Limb (tissue), 2 donors: ENCODE measurements around the gene DPF3.

Experiments used
- DNase-seq, 2 donors: peaks; one replicate each; pipeline ENCODE4 v3.0.0-alpha.2; 2016; ENCODE audit errors: extremely low spot score in 2 of 2

The DPF3 gene

DNA sequence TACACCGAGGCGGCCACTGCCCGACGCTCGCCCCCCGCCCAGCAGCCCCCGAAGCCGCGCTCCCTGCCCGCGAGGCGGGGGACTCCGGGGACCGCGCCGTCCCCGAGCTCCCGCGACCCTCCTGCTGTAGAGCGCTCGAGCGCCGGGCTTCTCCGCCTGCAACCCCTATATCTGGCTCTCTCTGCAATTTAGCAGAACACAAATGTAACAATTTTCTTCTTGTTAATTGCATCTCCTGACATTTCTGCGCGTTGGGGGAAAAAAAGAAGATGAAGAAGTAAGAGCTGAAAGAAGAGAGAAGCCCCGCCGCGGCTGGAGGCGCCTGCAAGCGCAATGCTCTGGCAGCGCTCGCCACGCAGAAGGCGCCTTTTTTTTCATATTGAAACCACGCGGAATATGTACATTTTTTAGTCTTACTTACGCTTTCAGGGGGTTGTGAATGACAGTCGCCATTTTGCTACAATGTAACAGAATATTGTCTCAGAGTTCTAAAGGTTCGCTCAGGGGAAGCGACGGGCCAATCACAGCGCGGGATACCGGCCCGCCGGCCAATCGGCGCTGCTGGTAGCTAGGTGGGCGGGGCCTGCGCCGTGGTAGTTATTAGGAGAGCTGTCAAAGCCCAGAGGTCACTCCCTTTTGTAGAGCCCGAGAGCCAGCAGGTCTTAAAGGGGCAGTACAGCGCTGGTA, at the start of gene DPF3:
Gene DPF3, minus strand, starts transcription at position 466 of the 687 bp plus-strand sequence. Its CDS starts 13 bp downstream, at position 453.
- DNase-seq: peak; percentile 95

DNA sequence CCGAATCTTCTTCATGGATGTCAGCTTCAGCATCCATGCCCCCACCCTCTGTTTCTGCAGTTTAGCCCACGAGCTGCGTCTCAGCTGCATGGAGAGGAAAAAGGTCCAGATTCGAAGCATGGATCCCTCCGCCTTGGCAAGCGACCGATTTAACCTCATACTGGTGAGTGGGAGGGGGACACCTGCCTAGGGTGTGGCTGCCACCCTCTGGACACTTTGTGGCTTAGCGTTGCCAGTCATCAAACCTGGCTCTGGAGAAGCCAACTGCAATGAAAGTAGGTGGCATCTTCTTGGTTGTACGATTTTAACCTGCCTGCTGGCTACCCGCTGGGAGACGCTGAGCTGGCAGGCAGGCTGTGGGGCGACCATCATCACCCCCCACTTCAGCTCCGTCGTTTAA, 49.0 kb upstream of the DPF3 start:
- DNase-seq: no peak

- DNase-seq: no peak
These were observed 47.5 kb upstream of the DPF3 start for GRCh38 chr14:72941286-72941985.

GRCh38 chr14:72939630-72940029, 45.7 kb upstream of the DPF3 start:
- DNase-seq: no peak

- no peak for DNase-seq
These were observed 39.0 kb upstream of the DPF3 start for GRCh38 chr14:72932893-72933292.

GRCh38 chr14:72929316-72930080, 35.6 kb upstream of the DPF3 start:
- no peak for DNase-seq

GRCh38 chr14:72928872-72929271, 35.0 kb upstream of the DPF3 start:
- no peak for DNase-seq

GRCh38 chr14:72926292-72927028, 32.6 kb upstream of the DPF3 start, which contains the start of gene DCAF4:
Gene DCAF4, plus strand, starts transcription at chr14:72926464. Its CDS starts 11,515 bp downstream, at chr14:72937979.
- peak; percentile 95 to 98 for DNase-seq

DNA sequence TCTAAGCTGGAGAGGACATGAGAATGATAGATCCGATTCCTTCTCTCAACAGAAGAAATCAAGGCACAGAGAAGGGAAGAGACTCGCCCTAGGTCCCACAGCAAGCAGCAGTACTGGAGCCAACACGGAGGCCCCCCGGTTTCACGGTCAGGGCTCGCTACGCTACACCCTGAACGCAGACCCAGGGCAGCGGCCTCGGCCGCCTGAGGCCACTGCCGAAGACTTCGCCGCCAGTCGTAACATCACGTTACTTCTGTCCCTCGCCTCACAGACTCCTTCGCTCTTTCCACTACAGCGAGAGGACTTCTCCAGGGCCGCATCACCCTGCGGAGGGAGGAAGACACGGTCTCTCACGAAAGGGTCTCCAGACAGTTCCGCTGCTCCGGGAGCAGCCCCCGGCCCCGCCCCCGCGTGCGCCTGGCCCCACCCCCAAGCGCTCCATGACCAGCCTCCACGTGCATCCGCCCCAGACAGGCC, 32.0 kb upstream of the DPF3 start:
- DNase-seq: no peak

GRCh38 chr14:72925171-72925759, 31.4 kb upstream of the DPF3 start:
- DNase-seq: peak in 1 of 2 donors; percentile 53

DNA sequence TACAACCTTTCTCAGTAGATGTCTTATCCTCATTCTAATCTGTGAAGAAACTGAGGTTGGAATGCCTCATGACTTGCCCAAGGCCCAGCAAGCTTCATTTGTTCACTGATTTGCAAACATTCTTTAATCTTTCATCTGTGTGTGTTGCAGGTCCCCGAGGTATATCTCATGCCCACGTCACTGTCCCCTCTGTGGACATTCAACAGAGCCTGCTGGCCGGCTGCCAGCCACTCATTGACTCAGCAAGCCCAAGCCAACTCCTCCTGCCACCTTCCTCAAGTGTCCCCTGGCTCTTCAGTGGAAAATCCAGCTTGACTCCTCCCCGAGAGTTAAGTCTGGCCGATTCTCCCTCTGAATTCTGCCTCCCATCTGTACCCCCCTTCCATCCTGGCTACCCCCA, 30.4 kb upstream of the DPF3 start:
- DNase-seq: no peak

GRCh38 chr14:72921396-72921795, 27.5 kb upstream of the DPF3 start:
- no peak for DNase-seq

GRCh38 chr14:72920008-72920407, 26.1 kb upstream of the DPF3 start:
- no peak for DNase-seq

DNA sequence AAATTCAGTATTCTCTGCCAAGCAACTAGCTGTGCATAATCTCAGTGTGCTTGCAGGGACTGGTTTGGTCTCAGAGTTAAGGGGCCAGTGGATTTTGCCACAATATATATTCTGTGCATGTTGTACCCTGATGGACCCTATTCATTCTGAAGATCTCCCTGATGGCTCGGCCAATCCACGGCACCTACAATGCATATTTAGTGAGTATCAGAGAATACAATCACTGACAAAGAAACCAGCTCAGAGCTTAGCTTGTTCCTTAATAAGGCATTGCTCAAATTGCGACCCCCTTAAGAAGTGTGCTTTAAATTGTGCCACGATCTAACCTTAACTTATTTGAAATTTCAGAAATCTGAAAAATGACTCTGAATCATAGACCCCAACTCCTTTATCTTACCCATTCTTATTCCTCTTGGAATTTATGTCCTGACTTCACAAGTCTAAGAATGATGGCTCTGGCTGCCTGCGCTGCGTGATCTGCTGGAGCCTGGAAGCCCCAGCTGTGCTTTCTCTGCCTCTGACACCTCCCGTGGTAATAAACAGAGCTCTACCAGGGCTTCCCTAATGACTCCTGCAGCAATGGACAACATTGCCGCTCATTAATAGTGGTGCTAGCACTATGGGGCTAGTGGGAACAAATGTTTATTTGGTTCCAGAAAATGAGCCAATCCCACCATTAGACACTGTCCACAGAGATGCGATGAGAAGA, 23.3 kb upstream of the DPF3 start:
- no peak for DNase-seq

DNA sequence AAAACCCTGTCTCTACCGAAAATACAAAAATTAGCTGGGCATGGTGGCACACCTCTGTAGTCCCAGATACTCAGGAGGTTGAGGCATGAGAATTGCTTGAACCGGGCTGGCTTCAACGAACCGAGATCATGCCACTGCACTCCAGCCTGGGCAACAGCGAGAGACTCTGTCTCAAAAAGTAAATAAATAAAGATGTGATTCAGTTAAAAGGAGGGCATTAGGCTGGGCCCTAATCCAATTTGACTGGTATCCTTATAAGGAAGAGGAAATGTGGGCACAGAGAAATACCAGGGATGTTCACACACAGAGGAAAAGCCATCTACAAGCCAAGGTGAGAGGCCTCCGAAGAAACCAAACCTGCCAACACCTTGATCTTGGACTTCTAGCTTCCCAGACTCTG, 22.3 kb upstream of the DPF3 start:
- DNase-seq: no peak

- DNase-seq: no peak
These were observed 19.9 kb upstream of the DPF3 start for GRCh38 chr14:72913809-72914208.

DNA sequence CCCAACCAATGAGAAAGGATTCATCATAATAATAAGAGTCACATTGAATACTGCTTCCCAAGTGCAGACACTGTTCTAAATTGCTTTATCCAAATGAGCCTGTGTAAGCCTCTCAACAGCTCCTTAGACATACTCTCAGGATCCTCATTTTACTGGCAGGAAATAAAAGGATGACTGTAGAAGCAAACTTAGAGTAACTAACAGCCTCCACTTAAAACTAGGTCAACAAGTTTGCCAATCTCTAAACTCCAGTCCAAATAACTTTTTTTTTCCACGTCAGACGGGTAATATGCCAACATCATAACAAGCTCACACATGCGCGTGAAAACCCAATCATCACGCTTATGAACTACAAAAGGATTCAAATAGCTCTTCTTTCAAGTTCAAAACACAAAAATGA, 15.3 kb upstream of the DPF3 start:
- DNase-seq: no peak

- no peak for DNase-seq
These were observed 14.0 kb upstream of the DPF3 start for GRCh38 chr14:72907886-72908285.

DNA sequence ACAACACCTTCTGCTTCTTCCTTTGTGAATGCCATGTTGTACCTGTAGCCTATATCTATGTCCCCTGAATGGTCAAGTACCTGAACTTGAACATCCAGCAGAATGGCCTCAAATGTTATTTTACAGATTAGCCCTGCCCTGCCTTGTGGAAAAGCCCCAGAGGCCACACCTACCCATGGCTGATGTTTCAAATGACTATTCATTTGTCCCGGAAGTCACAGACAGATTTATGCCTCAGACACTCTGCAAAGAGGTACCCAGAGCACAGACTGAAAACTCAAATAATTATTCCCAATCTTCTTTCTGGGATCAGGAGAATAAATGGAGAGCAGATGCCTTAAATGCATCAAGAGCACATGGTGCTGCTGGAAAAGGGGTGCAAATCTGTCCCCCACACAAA, 13.0 kb upstream of the DPF3 start:
- no peak for DNase-seq

DNA sequence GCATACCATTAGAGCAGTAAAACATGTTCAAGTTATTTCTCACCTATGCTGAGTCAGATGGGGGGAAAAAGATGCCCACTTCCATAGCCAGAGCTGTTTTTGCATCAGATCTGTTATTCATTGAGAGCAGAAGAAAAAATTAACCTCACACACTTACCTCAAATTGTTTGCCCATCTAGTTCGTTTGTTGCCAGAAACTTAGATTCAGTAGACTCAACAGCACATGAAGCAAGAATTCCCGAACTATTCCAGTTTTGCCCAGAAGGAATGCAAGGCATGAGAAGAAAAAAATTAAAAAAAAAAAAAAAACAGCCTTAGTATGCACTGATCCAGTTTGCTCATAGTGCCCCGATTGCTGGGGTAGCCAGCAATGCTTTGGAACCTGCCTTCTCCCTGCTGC, 12.4 kb upstream of the DPF3 start:
- no peak for DNase-seq
